AG04450 (cell line): ENCODE data around the gene UGT1A10. TPM values are rescaled to one million over a fixed set of nuclear protein-coding genes. Genes with fewer than 3 reads are reported as not detected.

Source experiments
- CTCF ChIA-PET: fragments of 300-600, 350-600 bp; formaldehyde crosslinking; extraction: SDS; loops from one replicate; lab custom pipeline; 2022; ENCODE audit warnings: antibody characterized with exemption, inconsistent platforms; lab: Charles Lee
- POLR2A ChIA-PET: fragments of 350-600 bp; formaldehyde crosslinking; extraction: SDS; loops from one replicate; lab custom pipeline; 2021; ENCODE audit warnings: antibody characterized with exemption, inconsistent platforms; lab: Yijun Ruan, JAX
- DNase-seq: peaks from one replicate; pipeline ENCODE4 v3.0.0-alpha.2; 2011; ENCODE audit warnings: low read depth, low spot score
- H3K27ac ChIP-seq: one replicate; pipeline ENCODE4 v1.5.1; 2012; ENCODE audit warnings: low read depth, low read length, control low read depth
- H3K27me3 ChIP-seq: one replicate; pipeline ENCODE4 v1.6.0; 2012; ENCODE audit warnings: low read length; ENCODE audit not compliant: control insufficient read depth, insufficient read depth
- H3K4me3 ChIP-seq: 2 replicates; pipeline ENCODE4 v1.5.1; 2011; ENCODE audit warnings: mild to moderate bottlenecking, low read depth, low read length, control low read depth
- H3K9me3 ChIP-seq: 2 replicates; pipeline ENCODE4 v1.5.1; 2012; ENCODE audit warnings: low read length; ENCODE audit not compliant: control insufficient read depth, insufficient read depth
- CTCF ChIP-seq: IDR thresholded peaks from 2 replicates; pipeline ENCODE4 v1.5.1; 2011; ENCODE audit warnings: low read depth, low read length, control low read depth, inconsistent platforms
- polyA plus RNA-seq: library from polyadenylated mRNA; depleted of rRNA; stranded (reverse); fragments of >200 nt; gene quantifications from 2 replicates; pipeline ENCODE4 v1.2.3, GENCODE V29; 2011

Gene UGT1A10
- polyA plus RNA-seq, 1 experiment = not detected

- CTCF ChIA-PET = interaction anchor here (0.6 kb wide), 1 partner anchor 16 kb away, joined by 3 read pairs; no protein-coding TSS in a partner anchor
Observed at GRCh38 chr2:233816771-233817170, 180.5 kb downstream of the UGT1A10 start.

GRCh38 chr2:233817361-233817911 lies 181.2 kb downstream of the UGT1A10 start:
- no peak for DNase-seq
- POLR2A ChIA-PET = no interaction called here
- no peak for TF ChIP-seq CTCF
- H3K4me3 ChIP-seq = no peak overlapping the region
- CTCF ChIA-PET = no interaction called here
- H3K27me3 ChIP-seq = peaks cover 6% of the 10 kb centered on the region
- H3K9me3 ChIP-seq = no peaks in the 10 kb centered on the region; the same call in 1 of the 2 replicates
- H3K27ac ChIP-seq = no peak overlapping the region

More at GRCh38 chr2:233816771-233817170, 180.5 kb downstream of the UGT1A10 start:
- Histone ChIP-seq H3K9me3 (no peaks in the 10 kb centered on the region; the same call in 1 of the 2 replicates), H3K27me3 (peaks cover 2% of the 10 kb centered on the region), H3K4me3 (no peak overlapping the region), H3K27ac (no peak overlapping the region)
- no peak for DNase-seq
- TF ChIP-seq CTCF = no peak
- POLR2A ChIA-PET = no interaction called here

GRCh38 chr2:233817995-233818638 lies 181.9 kb downstream of the UGT1A10 start:
- CTCF ChIA-PET = no interaction called here
- H3K27me3 ChIP-seq = peaks cover 6% of the 10 kb centered on the region
- DNase-seq = no peak
- no peak overlapping the region for H3K27ac ChIP-seq
- no peak overlapping the region for H3K4me3 ChIP-seq
- H3K9me3 ChIP-seq = no peaks in the 10 kb centered on the region; the same call in 1 of the 2 replicates
- TF ChIP-seq CTCF = no peak
- POLR2A ChIA-PET = no interaction called here

DNA sequence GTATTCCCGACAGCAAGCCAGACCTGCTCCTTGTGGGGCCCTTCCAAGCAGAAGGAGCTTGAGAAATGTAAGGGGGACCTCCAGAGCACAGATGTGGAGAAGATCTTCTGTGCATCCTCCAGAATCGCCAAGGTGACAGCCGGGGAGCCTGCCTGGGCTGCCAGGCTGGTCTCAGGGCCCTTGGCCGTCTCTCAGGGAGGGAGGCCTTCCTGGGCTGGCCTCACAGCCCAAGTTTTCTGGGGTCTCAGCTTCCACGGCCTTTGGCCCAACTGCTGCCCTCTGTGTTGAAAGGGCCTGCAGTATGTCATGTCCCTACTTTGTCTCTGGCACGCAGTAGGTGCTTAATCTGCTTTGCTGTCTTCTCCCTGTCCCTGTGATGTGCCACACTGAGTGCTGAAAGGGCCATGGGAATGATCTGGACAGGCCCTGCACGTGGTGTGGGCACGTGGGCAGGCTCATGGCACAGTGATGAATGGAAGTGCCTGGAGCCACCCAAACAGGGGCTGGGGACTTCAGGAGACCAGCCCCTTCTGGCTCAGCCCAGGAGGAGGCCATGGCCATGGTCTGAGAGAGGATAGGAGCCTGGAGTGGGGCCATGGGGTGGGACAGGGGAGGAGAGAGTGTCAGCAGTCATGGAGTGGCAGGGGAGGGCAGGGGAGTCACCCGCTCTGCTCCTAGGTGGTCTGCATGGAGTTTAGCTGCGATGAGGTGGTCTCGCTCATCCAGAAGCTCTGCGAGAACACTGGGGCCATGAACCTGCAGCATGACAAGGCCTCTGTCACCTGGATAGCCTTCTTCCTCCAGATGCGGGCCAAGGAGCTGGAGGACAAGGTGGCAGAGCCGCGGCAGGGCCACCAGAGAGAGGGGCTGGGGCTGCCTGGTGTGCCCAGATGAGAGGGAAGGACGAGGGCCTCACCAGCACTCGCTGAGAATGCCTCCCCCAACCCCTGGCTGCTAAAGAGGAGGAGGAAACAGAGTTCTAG lies 182.7 kb downstream of the UGT1A10 start:
- CTCF ChIA-PET = no interaction called here
- Histone ChIP-seq H3K9me3 (no peaks in the 10 kb centered on the region; the same call in 1 of the 2 replicates), H3K4me3 (no peak overlapping the region), H3K27ac (no peak overlapping the region), H3K27me3 (peaks cover 9% of the 10 kb centered on the region)
- POLR2A ChIA-PET = no interaction called here
- DNase-seq = no peak
- TF ChIP-seq CTCF = no peak
